Caco-2 (cell line): ENCODE results near the gene AP4S1. TPM values are rescaled to one million over a fixed set of nuclear protein-coding genes. Genes with fewer than 3 reads are reported as not detected.
"Not testable (repeated sequence)": the region's sequence is repeated elsewhere in the genome, so short reads cannot be mapped to it uniquely, and the experiment has no call there.

Experiments
- BruUV-seq: library from RNA; stranded (reverse); fragments of 400-500 nt; replicated peaks from 2 replicates; lab custom pipeline; 2021; lab: Mats Ljungman, UMichigan
- CTCF ChIA-PET: fragments of 300-600 bp; sonication (Branson Sonifier 250); formaldehyde crosslinking; loops from one replicate; lab custom pipeline; 2022; ENCODE audit warnings: antibody characterized with exemption; lab: Charles Lee
- POLR2A ChIA-PET: fragments of 300-600 bp; sonication (Branson Sonifier 250); formaldehyde crosslinking; loops from one replicate; lab custom pipeline; 2022; ENCODE audit warnings: antibody characterized with exemption; lab: Charles Lee
- DNase-seq, 2 experiments: peaks; one replicate each; pipeline versions ENCODE4 v3.0.0 to v3.0.0-alpha.2; 2020 to 2022
- H3K27me3 ChIP-seq: replicated peaks from 2 replicates; pipeline ENCODE4 v1.6.0; 2011; ENCODE audit warnings: low read length; ENCODE audit not compliant: control insufficient read depth, insufficient read depth
- H3K36me3 ChIP-seq: 2 replicates; pipeline ENCODE4 v1.5.1; 2011; ENCODE audit warnings: low read length; ENCODE audit not compliant: control insufficient read depth, insufficient read depth
- H3K4me1 ChIP-seq: fragments of 250-450 bp; sonication (Bioruptor Pico); 2 replicates; pipeline ENCODE4 v1.5.1; 2020; ENCODE audit warnings: mild to moderate bottlenecking
- H3K4me3 ChIP-seq: 2 replicates; pipeline ENCODE4 v1.5.1; 2011; ENCODE audit warnings: low read depth, mild to moderate bottlenecking, control low read depth, low read length
- H3K9me3 ChIP-seq: fragments of 250-450 bp; sonication (Bioruptor Pico); 2 replicates; pipeline ENCODE4 v1.5.1; 2020; ENCODE audit warnings: mild to moderate bottlenecking, moderate library complexity
- H3K27ac Mint-ChIP-seq: one replicate; pipeline ENCODE4 v1.8.0; 2022; ENCODE audit warnings: mixed read lengths; ENCODE audit not compliant: unreplicated experiment
- H3K27me3 Mint-ChIP-seq: one replicate; pipeline ENCODE4 v1.8.0; 2022; ENCODE audit warnings: mixed read lengths; ENCODE audit not compliant: insufficient read depth, unreplicated experiment
- H3K36me3 Mint-ChIP-seq: one replicate; pipeline ENCODE4 v1.8.0; 2022; ENCODE audit warnings: mild to moderate bottlenecking, mixed read lengths; ENCODE audit not compliant: insufficient read depth, unreplicated experiment
- H3K4me1 Mint-ChIP-seq: one replicate; pipeline ENCODE4 v1.8.0; 2022; ENCODE audit warnings: low read depth, mixed read lengths; ENCODE audit not compliant: unreplicated experiment
- H3K4me3 Mint-ChIP-seq: one replicate; pipeline ENCODE4 v1.8.0; 2022; ENCODE audit warnings: mild to moderate bottlenecking, moderate library complexity, mixed read lengths; ENCODE audit not compliant: unreplicated experiment
- H3K9me3 Mint-ChIP-seq: one replicate; pipeline ENCODE4 v1.8.0; 2022; ENCODE audit warnings: mixed read lengths; ENCODE audit not compliant: unreplicated experiment
- CTCF ChIP-seq, 2 experiments: fragments of 200-600 bp in 1 of 2; IDR thresholded peaks; 1 replicate in 1 of 2; 2 replicates in 1 of 2; pipeline versions ENCODE4 v1.5.1 to v1.8.0; 2011 to 2022; ENCODE audit warnings: antibody characterized with exemption in 1 of 2, control low read depth in 1 of 2, inconsistent platforms in 1 of 2, low read depth in 1 of 2, low read length in 1 of 2, mild to moderate bottlenecking in 1 of 2, moderate library complexity in 1 of 2; ENCODE audit not compliant: insufficient read depth in 1 of 2, severe bottlenecking in 1 of 2, unreplicated experiment in 1 of 2
- intact Hi-C: fragments of 100-400 bp; cut with micrococcal nuclease; formaldehyde crosslinking; loops from one replicate; pipeline ENCODE4 v1.10.0; 2022; ENCODE audit not compliant: unreplicated experiment
- total RNA-seq: library from RNA; stranded (reverse); gene quantifications from 2 replicates; pipeline ENCODE4 v1.2.3, GENCODE V29; 2022

The AP4S1 gene
- total RNA-seq, 1 experiment from 2014 or later = 13.2 TPM

- H3K27ac Mint-ChIP-seq = peak overlapping the region; percentile 64
- H3K36me3 ChIP-seq = no peaks in the 10 kb centered on the region
- CTCF ChIA-PET = interaction anchor here (0.5 to 1.7 kb wide), 6 partner anchors 30 to 263 kb away, joined by 3 to 5 read pairs (median 4); partner anchors contain the start of genes COCH and STRN3
- peaks cover 4% of the 10 kb centered on the region for H3K36me3 Mint-ChIP-seq
- intact Hi-C loops = no loop called here
- BruUV-seq = no TSS peak
- H3K9me3 Mint-ChIP-seq = no peaks in the 10 kb centered on the region
- H3K9me3 ChIP-seq = no peaks in the 10 kb centered on the region
- H3K27me3 Mint-ChIP-seq = no peaks in the 10 kb centered on the region
- peak in 1 of 2 experiments; percentile 36 for DNase-seq
- H3K4me3 Mint-ChIP-seq = peak overlapping the region; percentile 17
- H3K4me1 Mint-ChIP-seq = peaks cover 21% of the 10 kb centered on the region
- POLR2A ChIA-PET = interaction anchor here (1.2 kb wide), 1 partner anchor 65 kb away, joined by 5 read pairs; the partner anchor contains the start of gene STRN3
- H3K4me1 ChIP-seq = peaks cover 18% of the 10 kb centered on the region; the same call in 1 of the 2 replicates
- no peak for TF ChIP-seq CTCF (IDR thresholded peaks at IDR 0.05; ENCODE audit: insufficient read depth in 1 of 2, low read depth in 1 of 2, low read length in 1 of 2, severe bottlenecking in 1 of 2, unreplicated experiment in 1 of 2)
- no peaks in the 10 kb centered on the region for H3K27me3 ChIP-seq
- H3K4me3 ChIP-seq = no peak overlapping the region
These were observed 65.7 kb downstream of the AP4S1 start for GRCh38 chr14:31090883-31091764.

- intact Hi-C loops = no loop called here
- peaks cover 12% of the 10 kb centered on the region for H3K36me3 Mint-ChIP-seq
- H3K4me1 Mint-ChIP-seq = peaks cover 26% of the 10 kb centered on the region
- peak overlapping the region; percentile 17 for H3K4me3 Mint-ChIP-seq
- H3K27me3 ChIP-seq = no peaks in the 10 kb centered on the region
- no peaks in the 10 kb centered on the region for H3K36me3 ChIP-seq
- H3K4me3 ChIP-seq = no peak overlapping the region
- H3K9me3 Mint-ChIP-seq = no peaks in the 10 kb centered on the region
- no peak overlapping the region for H3K27ac Mint-ChIP-seq
- BruUV-seq = no TSS peak
- no peak for TF ChIP-seq CTCF (IDR thresholded peaks at IDR 0.05; ENCODE audit: insufficient read depth in 1 of 2, low read depth in 1 of 2, low read length in 1 of 2, severe bottlenecking in 1 of 2, unreplicated experiment in 1 of 2)
- CTCF ChIA-PET = interaction anchor here (1.7 kb wide), 1 partner anchor 218 kb away, joined by 5 read pairs; the partner anchor contains the start of gene COCH
- no peaks in the 10 kb centered on the region for H3K27me3 Mint-ChIP-seq
- DNase-seq = no peak
- peaks cover 18% of the 10 kb centered on the region; the same call in 1 of the 2 replicates for H3K4me1 ChIP-seq
- H3K9me3 ChIP-seq = no peaks in the 10 kb centered on the region
- POLR2A ChIA-PET = interaction anchor here (1.2 kb wide), 1 partner anchor 66 kb away, joined by 4 read pairs; the partner anchor contains the start of genes AP4S1 and STRN3
These were observed 66.8 kb downstream of the AP4S1 start for GRCh38 chr14:31092160-31092708.

GRCh38 chr14:31093884-31094839, 68.7 kb downstream of the AP4S1 start:
- H3K36me3 ChIP-seq, H3K4me3 ChIP-seq, POLR2A ChIA-PET, H3K27me3 Mint-ChIP-seq, DNase-seq, H3K27ac Mint-ChIP-seq, intact Hi-C loops, H3K9me3 Mint-ChIP-seq, H3K27me3 ChIP-seq, BruUV-seq, CTCF ChIA-PET, H3K4me3 Mint-ChIP-seq, H3K9me3 ChIP-seq: not testable (repeated sequence)
- H3K36me3 Mint-ChIP-seq = peaks cover 27% of the 10 kb centered on the region
- peaks cover 18% of the 10 kb centered on the region; the same call in 1 of the 2 replicates for H3K4me1 ChIP-seq
- peaks cover 32% of the 10 kb centered on the region for H3K4me1 Mint-ChIP-seq

- H3K36me3 Mint-ChIP-seq = peaks cover 43% of the 10 kb centered on the region
- H3K27me3 Mint-ChIP-seq, H3K4me3 ChIP-seq, H3K27me3 ChIP-seq, H3K27ac Mint-ChIP-seq, intact Hi-C loops, POLR2A ChIA-PET, H3K9me3 Mint-ChIP-seq, BruUV-seq, CTCF ChIA-PET, DNase-seq, H3K36me3 ChIP-seq, H3K9me3 ChIP-seq, H3K4me3 Mint-ChIP-seq: not testable (repeated sequence)
- H3K4me1 ChIP-seq = peaks cover 12% of the 10 kb centered on the region; the same call in 1 of the 2 replicates
- H3K4me1 Mint-ChIP-seq = peaks cover 26% of the 10 kb centered on the region
These were observed 70.4 kb downstream of the AP4S1 start for GRCh38 chr14:31095817-31096216.
